NB4 (cell line): ENCODE measurements around the gene MCC.

ENCODE experiments used
- DNase-seq: peaks from one replicate; pipeline ENCODE4 v3.0.0; 2010; ENCODE audit warnings: low read depth
- H3K4me3 ChIP-seq: one replicate; pipeline ENCODE4 v1.5.1; 2011; ENCODE audit warnings: mild to moderate bottlenecking, low read depth, low read length, moderate library complexity
- MYC ChIP-seq: IDR thresholded peaks from 2 replicates; pipeline ENCODE4 v1.6.1; 2011; ENCODE audit warnings: low read depth, low read length
- POLR2A ChIP-seq: IDR thresholded peaks from 2 replicates; pipeline ENCODE4 v1.6.1; 2011; ENCODE audit warnings: mild to moderate bottlenecking; ENCODE audit not compliant: insufficient read length; ENCODE audit errors: extremely low read depth
- TF ChIP-seq, protein P1 (sequence below): IDR thresholded peaks from 2 replicates; pipeline ENCODE4 v1.6.1; 2011; ENCODE audit warnings: low read depth, low read length
- TF ChIP-seq, protein P2 (sequence below): IDR thresholded peaks from one replicate; pipeline ENCODE4 v1.5.1; 2012; ENCODE audit warnings: low read depth, low read length

MCC gene

DNA sequence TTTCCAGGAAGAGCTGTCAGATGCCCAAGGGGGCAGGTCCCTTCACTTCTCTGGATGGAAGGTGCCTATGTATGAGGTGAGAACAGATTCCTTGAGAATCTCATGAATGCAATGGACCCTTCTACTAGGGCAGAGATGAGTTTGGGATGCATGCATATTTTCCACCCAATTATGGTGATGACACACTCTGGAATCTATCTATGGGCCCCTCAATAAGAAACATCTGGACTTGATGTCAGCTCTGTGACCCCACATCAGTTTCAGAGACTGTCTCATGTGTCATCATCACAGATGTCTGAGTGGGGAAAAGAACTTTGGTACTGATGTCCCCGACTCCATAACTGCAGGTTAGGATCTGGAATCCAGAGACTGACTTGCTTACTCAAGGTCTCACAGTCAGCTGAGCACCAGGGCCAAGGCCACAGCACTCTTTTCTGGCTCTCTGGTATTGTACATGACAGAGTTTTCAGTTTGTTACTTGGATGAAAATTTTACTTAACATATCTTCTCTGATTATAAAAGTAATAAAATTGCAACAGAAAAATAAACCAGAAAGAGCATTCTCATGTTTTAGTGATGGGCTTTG, 334.6 kb downstream of the MCC start:
- DNase-seq: no peak
- TF ChIP-seq, protein P1, sequence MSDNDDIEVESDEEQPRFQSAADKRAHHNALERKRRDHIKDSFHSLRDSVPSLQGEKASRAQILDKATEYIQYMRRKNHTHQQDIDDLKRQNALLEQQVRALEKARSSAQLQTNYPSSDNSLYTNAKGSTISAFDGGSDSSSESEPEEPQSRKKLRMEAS: no peak
- no peak for TF ChIP-seq MYC
- TF ChIP-seq POLR2A: no peak
- no peak overlapping the region for H3K4me3 ChIP-seq

DNA sequence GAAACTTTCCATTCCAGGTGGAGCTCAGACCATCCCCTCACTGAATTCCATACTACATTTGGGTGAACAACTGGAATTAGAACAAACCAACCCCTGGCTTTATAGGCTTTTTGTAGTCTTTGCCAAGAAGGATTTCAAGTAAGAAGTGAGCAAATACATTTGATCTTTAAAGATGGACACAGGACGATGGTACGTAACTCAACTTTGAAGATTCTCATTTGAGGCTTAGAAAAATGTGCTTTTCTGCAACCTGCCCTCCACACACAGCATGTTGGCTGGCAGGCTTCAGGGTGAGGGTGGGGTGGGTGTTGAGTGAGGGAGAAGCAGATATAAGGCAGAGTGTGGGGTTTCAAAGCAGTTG, 335.9 kb downstream of the MCC start:
- TF ChIP-seq, protein P1: no peak
- TF ChIP-seq MYC (no peak), POLR2A (no peak)
- TF ChIP-seq, protein P2, sequence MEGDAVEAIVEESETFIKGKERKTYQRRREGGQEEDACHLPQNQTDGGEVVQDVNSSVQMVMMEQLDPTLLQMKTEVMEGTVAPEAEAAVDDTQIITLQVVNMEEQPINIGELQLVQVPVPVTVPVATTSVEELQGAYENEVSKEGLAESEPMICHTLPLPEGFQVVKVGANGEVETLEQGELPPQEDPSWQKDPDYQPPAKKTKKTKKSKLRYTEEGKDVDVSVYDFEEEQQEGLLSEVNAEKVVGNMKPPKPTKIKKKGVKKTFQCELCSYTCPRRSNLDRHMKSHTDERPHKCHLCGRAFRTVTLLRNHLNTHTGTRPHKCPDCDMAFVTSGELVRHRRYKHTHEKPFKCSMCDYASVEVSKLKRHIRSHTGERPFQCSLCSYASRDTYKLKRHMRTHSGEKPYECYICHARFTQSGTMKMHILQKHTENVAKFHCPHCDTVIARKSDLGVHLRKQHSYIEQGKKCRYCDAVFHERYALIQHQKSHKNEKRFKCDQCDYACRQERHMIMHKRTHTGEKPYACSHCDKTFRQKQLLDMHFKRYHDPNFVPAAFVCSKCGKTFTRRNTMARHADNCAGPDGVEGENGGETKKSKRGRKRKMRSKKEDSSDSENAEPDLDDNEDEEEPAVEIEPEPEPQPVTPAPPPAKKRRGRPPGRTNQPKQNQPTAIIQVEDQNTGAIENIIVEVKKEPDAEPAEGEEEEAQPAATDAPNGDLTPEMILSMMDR: no peak
- DNase-seq: no peak
- no peak overlapping the region for H3K4me3 ChIP-seq

DNA sequence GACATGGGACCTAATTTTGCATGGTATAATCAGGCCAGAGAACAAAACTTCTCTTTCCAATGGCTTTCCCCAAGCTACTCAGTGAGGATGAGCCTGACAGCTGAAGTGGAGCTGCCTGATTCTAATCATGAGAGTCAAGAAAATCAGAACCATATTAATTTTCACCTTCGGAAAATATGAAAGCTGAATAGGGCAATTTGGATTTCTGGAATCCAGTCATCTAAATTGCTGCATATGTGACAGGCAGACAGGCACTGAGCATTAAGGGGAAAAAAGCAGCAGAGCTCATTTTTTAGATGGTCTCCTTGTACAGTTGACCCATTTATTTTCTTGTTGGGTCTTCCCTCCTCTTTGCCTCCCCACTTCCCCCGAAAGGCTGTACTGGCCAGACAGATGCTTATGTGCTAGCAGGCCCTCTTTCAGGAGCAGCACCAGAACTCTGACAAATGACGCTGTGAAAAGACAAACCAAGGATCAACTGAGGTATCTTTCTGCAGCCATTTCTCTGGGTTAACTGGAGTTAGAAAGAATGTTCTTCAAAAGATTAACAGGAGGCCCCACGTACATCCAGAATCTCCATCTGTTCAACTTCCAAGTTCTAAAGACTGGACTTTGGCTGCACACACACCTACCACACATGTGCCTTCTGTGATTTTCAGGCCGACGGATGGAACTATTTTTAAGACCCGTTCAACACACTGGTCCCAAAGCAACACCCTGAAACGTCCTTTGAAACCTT, 336.4 kb downstream of the MCC start:
- H3K4me3 ChIP-seq: no peak overlapping the region
- no peak for DNase-seq
- TF ChIP-seq POLR2A: no peak
- TF ChIP-seq, protein P1: no peak
- TF ChIP-seq MYC: no peak
- TF ChIP-seq, protein P2: no peak

DNA sequence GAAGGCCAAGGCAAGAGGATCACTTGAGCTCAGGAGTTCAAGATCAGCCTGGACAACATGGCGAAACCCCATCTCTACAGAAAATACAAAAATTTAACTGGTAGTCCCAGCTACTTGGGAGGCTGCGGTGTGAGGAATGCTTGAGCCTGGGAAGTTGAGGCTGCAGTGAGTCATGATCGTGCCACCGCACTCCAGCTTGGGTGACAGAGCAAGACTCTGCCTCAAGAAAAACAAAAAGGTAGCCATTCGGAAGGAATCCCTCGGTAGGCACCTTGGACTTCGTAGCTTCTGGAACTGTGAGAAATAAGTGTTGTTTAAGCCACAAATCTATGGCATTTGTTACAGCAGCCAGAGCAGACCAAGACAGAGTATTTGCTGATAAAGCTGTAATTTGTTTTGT, 337.4 kb downstream of the MCC start:
- TF ChIP-seq, protein P1: no peak
- TF ChIP-seq POLR2A: no peak
- no peak for TF ChIP-seq MYC
- TF ChIP-seq, protein P2: no peak
- no peak overlapping the region for H3K4me3 ChIP-seq
- DNase-seq: no peak

DNA sequence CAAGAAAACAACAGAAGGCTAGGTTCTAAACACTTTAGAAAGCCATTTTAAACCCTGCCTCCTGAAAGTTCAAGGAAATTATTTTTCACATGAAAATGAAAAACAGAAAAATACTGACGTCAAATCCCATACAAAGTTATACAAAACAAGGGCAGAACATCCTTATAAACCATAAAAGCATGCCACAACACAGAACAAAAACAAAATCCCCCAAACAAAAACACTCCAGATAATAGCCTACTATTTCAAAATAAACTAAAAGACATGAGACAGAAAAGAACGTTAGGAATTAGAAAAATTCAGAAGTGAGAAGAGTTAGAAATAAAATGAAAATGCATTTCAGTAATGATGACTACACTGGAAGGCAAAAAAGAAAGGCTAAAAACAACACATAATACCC, 338.0 kb downstream of the MCC start:
- H3K4me3 ChIP-seq: no peak overlapping the region
- TF ChIP-seq POLR2A (no peak), MYC (no peak)
- TF ChIP-seq, protein P1: no peak
- TF ChIP-seq, protein P2: no peak
- DNase-seq: no peak

DNA sequence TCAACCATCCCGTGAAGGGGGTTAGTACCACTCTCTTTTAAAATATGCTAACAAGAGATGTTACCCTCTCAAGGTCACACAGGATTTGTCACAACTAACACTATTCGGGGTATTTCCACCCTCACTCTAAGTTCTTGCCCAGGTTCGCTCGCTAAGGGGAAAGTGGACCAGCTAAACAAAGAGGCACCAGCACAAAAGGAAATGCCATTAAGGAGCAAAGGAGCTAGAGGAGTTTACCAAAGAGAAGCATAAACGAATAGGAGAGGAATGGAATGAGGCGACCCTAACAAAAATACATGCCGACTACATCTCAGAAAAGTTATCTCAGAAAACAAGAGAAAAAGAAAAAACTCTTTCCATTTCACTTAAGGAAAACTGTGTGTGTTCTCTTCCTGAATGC, 340.7 kb downstream of the MCC start:
- DNase-seq: no peak
- TF ChIP-seq, protein P2: no peak
- TF ChIP-seq, protein P1: no peak
- TF ChIP-seq POLR2A (no peak), MYC (no peak)
- no peak overlapping the region for H3K4me3 ChIP-seq
